GM12892 (cell line): Measurements from ENCODE around the gene TOP3B.

Source experiments
- POLR2A ChIP-seq: IDR thresholded peaks from 2 replicates; pipeline ENCODE4 v1.6.1; 2011; ENCODE audit warnings: low read depth, low read length, control low read depth
- POLR2AphosphoS5 ChIP-seq: IDR thresholded peaks from 2 replicates; pipeline ENCODE4 v1.6.1; 2011; ENCODE audit warnings: low read depth, low read length, control low read depth

GRCh38 chr22:21909871-21910270 lies 72.7 kb downstream of the TOP3B start:
- TF ChIP-seq POLR2AphosphoS5 = no peak
- no peak for TF ChIP-seq POLR2A
